Vagina (tissue), 2 donors: Measurements from ENCODE around the gene CD96.

ENCODE experiments used
- POLR2A ChIP-seq, 2 donors: fragments of 450-650 bp; IDR thresholded peaks; one replicate each; pipeline ENCODE4 v1.6.1; 2017; ENCODE audit warnings: antibody characterized with exemption in 2 of 2, mild to moderate bottlenecking in 2 of 2, moderate library complexity in 2 of 2
- POLR2AphosphoS5 ChIP-seq, 2 donors: sonication (generic); formaldehyde crosslinking; IDR thresholded peaks; one replicate each; pipeline ENCODE4 v1.9.0; 2017; ENCODE audit warnings: antibody characterized with exemption in 2 of 2, mild to moderate bottlenecking in 2 of 2, low read depth in 1 of 2; ENCODE audit not compliant: insufficient read depth in 1 of 2
- TF ChIP-seq, protein P1 (sequence below), 3 experiments: fragments of 450-650 bp in 2 of 3; fragments of 200-600 bp in 1 of 3; sonication (generic) in 1 of 3; IDR thresholded peaks; one replicate each; pipeline ENCODE4 v1.5.1; 2017 to 2019; ENCODE audit warnings: antibody characterized with exemption in 3 of 3, mild to moderate bottlenecking in 2 of 3, moderate library complexity in 2 of 3

DNA sequence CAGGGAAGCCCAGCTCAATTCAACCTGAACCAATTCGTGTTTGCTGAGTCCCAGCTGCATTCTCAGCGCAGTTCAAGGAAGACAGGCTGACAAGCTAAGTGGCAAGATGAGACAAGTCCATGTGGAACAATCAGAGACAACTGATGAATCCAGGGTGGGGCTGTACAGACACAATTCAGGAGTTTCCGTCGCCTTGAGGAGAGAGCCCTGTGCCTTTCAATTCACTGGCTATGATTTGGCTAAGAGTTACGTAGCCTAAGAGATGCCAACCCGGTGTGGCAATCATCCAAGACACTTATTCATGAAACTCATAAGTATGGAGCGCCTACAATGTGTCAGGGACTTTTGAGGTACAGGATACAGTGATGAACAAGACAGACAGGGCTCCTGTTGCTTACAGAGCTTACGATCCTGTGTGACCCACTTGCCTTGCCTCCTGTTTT, 68.6 kb downstream of the CD96 start:
- TF ChIP-seq, protein P1, sequence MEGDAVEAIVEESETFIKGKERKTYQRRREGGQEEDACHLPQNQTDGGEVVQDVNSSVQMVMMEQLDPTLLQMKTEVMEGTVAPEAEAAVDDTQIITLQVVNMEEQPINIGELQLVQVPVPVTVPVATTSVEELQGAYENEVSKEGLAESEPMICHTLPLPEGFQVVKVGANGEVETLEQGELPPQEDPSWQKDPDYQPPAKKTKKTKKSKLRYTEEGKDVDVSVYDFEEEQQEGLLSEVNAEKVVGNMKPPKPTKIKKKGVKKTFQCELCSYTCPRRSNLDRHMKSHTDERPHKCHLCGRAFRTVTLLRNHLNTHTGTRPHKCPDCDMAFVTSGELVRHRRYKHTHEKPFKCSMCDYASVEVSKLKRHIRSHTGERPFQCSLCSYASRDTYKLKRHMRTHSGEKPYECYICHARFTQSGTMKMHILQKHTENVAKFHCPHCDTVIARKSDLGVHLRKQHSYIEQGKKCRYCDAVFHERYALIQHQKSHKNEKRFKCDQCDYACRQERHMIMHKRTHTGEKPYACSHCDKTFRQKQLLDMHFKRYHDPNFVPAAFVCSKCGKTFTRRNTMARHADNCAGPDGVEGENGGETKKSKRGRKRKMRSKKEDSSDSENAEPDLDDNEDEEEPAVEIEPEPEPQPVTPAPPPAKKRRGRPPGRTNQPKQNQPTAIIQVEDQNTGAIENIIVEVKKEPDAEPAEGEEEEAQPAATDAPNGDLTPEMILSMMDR (IDR thresholded peaks at IDR 0.05) = no peak
- TF ChIP-seq POLR2A (IDR thresholded peaks at IDR 0.05) = no peak
- TF ChIP-seq POLR2AphosphoS5 (IDR thresholded peaks at IDR 0.05; ENCODE audit: insufficient read depth in 1 of 2, low read depth in 1 of 2) = no peak
